HFFc6 (cell line): Measurements from ENCODE around the gene HPCA. TPM values are rescaled to one million over a fixed set of nuclear protein-coding genes. Genes with fewer than 3 reads are reported as not detected.

ENCODE experiments used
- DNase-seq: peaks from one replicate; pipeline ENCODE4 v3.0.0-alpha.2; 2018
- H3K27ac Mint-ChIP-seq: 2 replicates; pipeline ENCODE4 v1.8.0; 2020; ENCODE audit warnings: mild to moderate bottlenecking, mixed read lengths
- H3K27me3 Mint-ChIP-seq: 2 replicates; pipeline ENCODE4 v1.8.0; 2021; ENCODE audit warnings: mild to moderate bottlenecking, moderate library complexity, mixed read lengths; ENCODE audit not compliant: insufficient read depth
- H3K36me3 Mint-ChIP-seq: 2 replicates; pipeline ENCODE4 v1.8.0; 2021; ENCODE audit warnings: low read depth, mixed read lengths
- H3K4me1 Mint-ChIP-seq: 2 replicates; pipeline ENCODE4 v1.8.0; 2020; ENCODE audit warnings: low read depth, mixed read lengths
- H3K4me3 Mint-ChIP-seq: 2 replicates; pipeline ENCODE4 v1.8.0; 2020; ENCODE audit warnings: mild to moderate bottlenecking, moderate library complexity, mixed read lengths
- H3K9me3 Mint-ChIP-seq: 2 replicates; pipeline ENCODE4 v1.8.0; 2020; ENCODE audit warnings: mild to moderate bottlenecking, mixed read lengths
- total RNA-seq, 6 experiments: library from RNA; stranded (reverse); fragmentation: NEBNext Ultra II Directional; extraction: Animal tissue kit (Norgen Biotek cat#: 25700); gene quantifications; 2 replicates in 1 of 6; 3 replicates in 5 of 6; pipeline ENCODE4 v1.2.3, GENCODE V29; 2021
- TF ChIP-seq, protein P1 (sequence below): fragments of 200-600 bp; sonication (generic); IDR thresholded peaks from 2 replicates; pipeline ENCODE4 v1.5.0; 2021; ENCODE audit warnings: antibody characterized with exemption, mild to moderate bottlenecking

HPCA gene
- total RNA-seq, 6 experiments from 2014 or later: 0.23 TPM; not detected in 5

DNA sequence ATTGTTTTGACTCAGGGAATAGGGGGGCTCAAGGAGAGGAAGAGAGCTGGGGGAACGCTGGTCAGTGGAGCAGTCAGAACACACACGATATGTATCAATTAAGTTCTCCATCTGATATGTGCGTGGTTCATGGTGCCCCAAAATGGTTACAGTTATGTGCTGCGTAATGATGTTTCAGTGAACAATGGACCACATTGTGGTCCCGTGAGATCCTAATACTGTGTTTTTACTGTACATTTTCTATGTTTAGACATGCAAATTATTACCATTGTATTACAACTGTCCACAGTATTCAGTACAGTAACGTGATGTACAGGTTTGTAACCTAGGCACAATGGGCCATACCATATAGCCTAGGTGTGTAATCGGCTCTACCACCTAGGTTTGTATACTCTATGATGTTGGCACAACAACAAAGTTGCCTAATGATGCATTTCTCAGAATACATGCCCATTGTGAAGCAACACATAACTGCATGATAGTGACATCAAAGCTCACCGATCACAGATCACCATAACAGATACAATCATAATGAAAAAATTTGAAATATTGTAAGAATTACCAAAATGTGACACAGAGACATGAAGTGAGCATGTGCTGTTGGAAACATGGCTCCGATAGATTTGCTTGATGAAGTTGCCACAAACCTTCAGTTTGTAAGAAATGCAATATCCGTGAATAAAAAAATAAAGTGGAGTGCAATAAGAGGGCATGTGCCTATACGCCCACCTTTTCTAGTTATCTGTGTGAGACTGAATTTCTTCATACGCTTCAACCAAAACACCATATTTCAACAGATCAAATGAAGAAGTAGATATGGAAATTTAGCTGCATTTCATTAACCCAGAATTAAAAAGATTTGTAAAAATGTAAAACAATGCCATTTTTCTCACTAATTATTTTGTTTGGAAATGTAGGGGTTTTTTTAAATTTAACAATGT, 29.7 kb downstream of the HPCA start:
- Mint-ChIP-seq H3K27me3 (no peaks in the 10 kb centered on the region; the same call in 1 of the 2 replicates), H3K4me3 (no peak overlapping the region), H3K4me1 (peaks cover 20% of the 10 kb centered on the region), H3K27ac (no peak overlapping the region), H3K9me3 (no peaks in the 10 kb centered on the region), H3K36me3 (no peaks in the 10 kb centered on the region)
- TF ChIP-seq, protein P1, sequence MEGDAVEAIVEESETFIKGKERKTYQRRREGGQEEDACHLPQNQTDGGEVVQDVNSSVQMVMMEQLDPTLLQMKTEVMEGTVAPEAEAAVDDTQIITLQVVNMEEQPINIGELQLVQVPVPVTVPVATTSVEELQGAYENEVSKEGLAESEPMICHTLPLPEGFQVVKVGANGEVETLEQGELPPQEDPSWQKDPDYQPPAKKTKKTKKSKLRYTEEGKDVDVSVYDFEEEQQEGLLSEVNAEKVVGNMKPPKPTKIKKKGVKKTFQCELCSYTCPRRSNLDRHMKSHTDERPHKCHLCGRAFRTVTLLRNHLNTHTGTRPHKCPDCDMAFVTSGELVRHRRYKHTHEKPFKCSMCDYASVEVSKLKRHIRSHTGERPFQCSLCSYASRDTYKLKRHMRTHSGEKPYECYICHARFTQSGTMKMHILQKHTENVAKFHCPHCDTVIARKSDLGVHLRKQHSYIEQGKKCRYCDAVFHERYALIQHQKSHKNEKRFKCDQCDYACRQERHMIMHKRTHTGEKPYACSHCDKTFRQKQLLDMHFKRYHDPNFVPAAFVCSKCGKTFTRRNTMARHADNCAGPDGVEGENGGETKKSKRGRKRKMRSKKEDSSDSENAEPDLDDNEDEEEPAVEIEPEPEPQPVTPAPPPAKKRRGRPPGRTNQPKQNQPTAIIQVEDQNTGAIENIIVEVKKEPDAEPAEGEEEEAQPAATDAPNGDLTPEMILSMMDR: no peak
- DNase-seq: no peak

DNA sequence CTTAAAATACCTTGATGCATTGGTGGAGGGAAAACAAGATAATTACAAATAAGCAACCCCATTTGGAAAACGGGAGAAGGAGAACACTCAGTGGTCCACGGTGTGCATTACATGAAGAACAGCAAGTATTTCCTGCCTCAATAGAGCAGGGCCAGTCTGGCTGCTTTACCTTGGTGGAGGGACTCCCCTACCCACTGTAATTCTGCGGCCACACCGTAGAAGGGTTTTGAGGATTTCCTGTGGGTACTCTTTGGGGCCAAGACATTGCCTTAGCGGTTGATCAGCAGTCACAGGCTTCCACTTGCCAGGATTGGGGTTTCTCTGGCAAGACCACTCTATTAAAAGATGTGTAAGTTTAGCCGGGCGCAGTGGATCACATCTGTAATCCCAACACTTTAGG, 31.2 kb downstream of the HPCA start:
- H3K27me3 Mint-ChIP-seq: no peaks in the 10 kb centered on the region; the same call in none of the 2 replicates
- peaks cover 20% of the 10 kb centered on the region for H3K4me1 Mint-ChIP-seq
- TF ChIP-seq, protein P1: no peak
- H3K9me3 Mint-ChIP-seq: no peaks in the 10 kb centered on the region
- H3K4me3 Mint-ChIP-seq: no peak overlapping the region
- DNase-seq: no peak
- H3K36me3 Mint-ChIP-seq: no peaks in the 10 kb centered on the region
- no peak overlapping the region for H3K27ac Mint-ChIP-seq

DNA sequence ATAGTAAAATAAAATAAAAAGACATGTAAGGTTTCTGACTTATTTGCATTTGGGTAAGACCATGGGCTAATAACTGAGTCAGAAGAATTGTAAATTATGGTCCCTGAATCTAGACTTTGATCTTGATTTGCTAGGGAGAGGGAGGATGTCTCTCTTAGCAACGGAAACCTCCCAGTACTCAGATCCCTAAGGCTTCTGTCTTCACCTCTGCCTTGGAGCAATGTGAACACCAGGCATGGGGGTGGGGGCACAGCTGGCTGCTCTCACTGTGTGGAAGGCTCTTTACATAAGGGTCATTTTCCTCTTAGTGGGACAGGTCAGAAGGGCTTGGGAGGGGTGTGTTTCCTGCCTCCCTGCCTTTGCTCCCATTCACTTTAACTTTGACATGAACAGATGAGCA, 31.9 kb downstream of the HPCA start:
- Mint-ChIP-seq H3K27me3 (no peaks in the 10 kb centered on the region; the same call in none of the 2 replicates), H3K4me1 (peaks cover 20% of the 10 kb centered on the region), H3K27ac (no peak overlapping the region), H3K4me3 (no peak overlapping the region), H3K9me3 (no peaks in the 10 kb centered on the region), H3K36me3 (no peaks in the 10 kb centered on the region)
- no peak for DNase-seq
- TF ChIP-seq, protein P1: no peak

DNA sequence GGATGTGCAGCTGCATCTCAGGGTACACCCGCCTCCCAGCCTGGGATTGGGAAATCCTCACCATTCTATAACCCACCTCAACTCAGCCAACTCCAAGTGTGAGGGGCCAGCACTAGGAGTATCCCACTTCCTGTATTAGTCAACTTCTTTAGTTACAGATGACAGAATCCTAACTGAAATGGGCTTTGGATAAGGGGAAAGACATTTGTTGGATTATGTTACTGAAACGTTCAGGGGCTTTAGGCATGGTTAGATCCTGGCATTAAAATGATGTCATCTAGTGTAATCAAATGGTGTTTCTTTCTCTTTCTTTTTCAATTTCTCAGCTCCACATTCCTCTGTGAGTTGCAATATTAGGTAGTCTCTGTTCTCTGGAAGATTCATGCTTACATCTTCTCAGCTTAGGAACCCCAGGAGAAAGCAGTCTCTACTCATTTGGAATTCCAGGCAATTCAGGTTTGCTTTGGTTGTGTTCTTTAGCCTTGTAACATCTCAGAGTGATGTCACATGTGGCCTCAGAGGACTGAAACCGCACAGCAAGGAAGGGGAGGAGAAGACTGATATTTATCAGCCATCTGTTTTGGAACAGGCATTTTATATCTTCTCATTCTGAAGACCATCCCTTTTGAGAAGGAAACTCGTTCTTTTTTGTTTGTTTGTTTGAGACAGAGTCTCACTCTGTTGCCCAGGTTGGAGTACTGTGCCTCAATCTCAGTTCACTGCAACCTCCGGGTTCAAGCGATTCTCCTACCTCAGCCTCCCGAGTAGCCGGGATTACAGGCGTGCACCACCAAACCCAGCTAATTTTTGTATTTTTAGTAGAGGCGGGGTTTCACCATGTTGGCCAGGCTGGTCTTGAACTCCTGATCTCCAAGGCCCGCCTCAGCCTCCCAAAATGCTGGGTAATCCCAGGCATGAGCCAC, 33.8 kb downstream of the HPCA start:
- no peak overlapping the region for H3K4me3 Mint-ChIP-seq
- H3K9me3 Mint-ChIP-seq: no peaks in the 10 kb centered on the region
- H3K27me3 Mint-ChIP-seq: peaks cover 6% of the 10 kb centered on the region
- H3K27ac Mint-ChIP-seq: no peak overlapping the region
- TF ChIP-seq, protein P1: no peak
- no peaks in the 10 kb centered on the region for H3K36me3 Mint-ChIP-seq
- H3K4me1 Mint-ChIP-seq: peaks cover 31% of the 10 kb centered on the region
- DNase-seq: no peak

DNA sequence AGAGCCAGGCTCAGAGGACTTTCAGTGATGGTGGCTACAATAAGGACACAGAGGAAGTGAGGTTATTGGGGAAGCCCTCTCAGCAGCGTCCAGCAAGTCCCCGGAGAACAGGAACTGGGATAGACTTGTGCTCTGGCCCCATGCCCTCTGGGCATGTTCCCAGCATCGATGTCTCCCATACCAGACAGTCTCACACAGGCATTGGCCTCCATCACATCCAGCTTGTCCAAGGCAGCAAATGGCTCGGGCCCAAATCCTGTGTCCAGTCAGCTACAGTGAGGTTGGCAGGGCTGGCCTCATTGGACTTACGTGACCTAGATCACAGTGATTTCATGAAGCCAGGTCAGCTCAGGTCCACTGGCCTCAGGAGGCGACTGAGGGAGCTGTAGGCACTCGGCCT, 34.5 kb downstream of the HPCA start:
- H3K4me3 Mint-ChIP-seq: no peak overlapping the region
- H3K9me3 Mint-ChIP-seq: no peaks in the 10 kb centered on the region
- peaks cover 13% of the 10 kb centered on the region for H3K27me3 Mint-ChIP-seq
- no peak for DNase-seq
- no peak overlapping the region for H3K27ac Mint-ChIP-seq
- H3K36me3 Mint-ChIP-seq: no peaks in the 10 kb centered on the region
- TF ChIP-seq, protein P1: no peak
- peaks cover 39% of the 10 kb centered on the region for H3K4me1 Mint-ChIP-seq
